ENCODE data around the gene MEF2A.
A peak's percentile ranks its signal among the peaks of the same experiment; 100 is the strongest.

The MEF2A gene

GRCh38 chr15:99564221-99565048 is 1.3 kb upstream of the MEF2A start:
- no peak for DNase-seq (ENCODE audit: low read depth in 2 of 2)

DNA sequence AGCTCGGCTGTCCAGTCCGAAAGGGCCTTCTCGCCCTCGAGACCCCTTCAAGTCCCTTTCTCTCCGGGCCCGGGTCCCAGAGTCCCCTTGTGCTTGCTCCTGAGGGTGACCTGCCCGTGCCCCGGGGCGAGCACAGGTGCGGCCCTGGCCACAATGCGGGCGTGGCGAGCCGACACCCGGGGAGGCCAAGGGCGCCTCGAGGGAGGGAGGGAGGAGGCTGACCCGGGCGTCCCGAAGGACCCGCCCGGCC is 810 bp upstream of the MEF2A start:
- DNase-seq (ENCODE audit: low read depth in 2 of 2) = no peak

GRCh38 chr15:99566157-99566897 is 543 bp downstream of the MEF2A start:
- peak in 1 of 2 donors; percentile 19 for DNase-seq (ENCODE audit: low read depth in 2 of 2)

GRCh38 chr15:99568625-99569352 is 3.0 kb downstream of the MEF2A start:
- DNase-seq (ENCODE audit: low read depth in 2 of 2) = no peak

DNA sequence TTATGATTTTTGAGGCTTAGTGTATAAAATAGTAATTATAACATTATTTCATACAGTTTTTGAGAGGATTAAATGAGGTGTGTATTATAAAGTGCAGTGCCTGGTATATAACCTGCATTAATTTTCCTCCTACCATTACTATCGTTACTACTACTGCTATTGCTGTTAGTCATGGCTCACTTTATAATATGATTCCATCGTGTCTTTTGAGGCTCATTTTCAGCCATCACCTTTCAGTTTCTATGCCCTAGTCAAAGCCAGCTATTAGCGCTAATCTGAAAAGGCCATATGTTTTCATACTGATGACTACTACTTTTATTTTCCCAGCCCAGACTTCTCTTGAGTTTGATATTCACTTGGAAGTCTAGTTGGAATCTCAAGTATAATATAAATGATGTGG is 5.5 kb downstream of the MEF2A start:
- DNase-seq (ENCODE audit: low read depth in 2 of 2) = no peak

GRCh38 chr15:99574048-99574447 is 8.3 kb downstream of the MEF2A start:
- no peak for DNase-seq (ENCODE audit: low read depth in 2 of 2)

GRCh38 chr15:99574502-99574901 is 8.7 kb downstream of the MEF2A start:
- DNase-seq (ENCODE audit: low read depth in 2 of 2) = no peak

DNA sequence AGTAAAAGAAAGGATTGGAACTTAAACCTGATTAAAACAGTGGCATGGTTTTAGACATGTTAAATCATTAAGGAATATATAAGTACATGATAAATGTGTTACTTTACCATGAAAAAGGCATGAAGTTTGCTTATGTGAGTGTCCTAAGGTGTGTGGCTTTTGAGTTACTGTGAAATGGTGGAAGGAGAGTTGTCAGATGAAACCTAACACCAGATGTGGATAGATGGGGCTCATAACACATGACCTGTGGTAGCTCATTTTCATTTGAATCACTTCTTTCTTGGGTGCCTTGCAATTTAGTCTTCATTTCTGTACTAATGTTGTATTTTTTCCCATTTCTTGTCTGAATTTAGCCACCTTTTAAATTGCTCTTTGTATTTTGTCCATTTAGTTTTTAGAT is 13.0 kb downstream of the MEF2A start:
- no peak for DNase-seq (ENCODE audit: low read depth in 2 of 2)

DNA sequence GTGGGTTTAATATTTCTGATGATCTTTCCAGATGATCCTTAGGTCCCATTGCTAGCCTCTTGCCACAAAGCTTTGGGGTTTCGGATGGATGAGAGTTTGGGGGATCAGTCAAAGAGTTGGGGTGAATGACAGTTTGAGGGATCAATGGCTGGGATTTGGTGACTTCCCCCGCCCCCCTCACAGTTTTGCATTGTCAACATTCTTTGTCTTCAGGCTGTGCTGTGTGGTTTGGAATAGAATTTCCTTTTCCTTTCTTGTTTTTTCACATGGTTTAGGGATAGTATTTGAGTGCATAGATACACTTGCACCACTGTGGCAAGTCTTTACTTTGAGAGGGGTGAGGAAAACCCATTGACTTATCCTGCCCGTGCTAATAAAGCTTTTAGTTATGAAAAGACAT is 14.3 kb downstream of the MEF2A start:
- DNase-seq (ENCODE audit: low read depth in 2 of 2) = no peak

- no peak for DNase-seq (ENCODE audit: low read depth in 2 of 2)
Observed at GRCh38 chr15:99582508-99582960, 16.8 kb downstream of the MEF2A start.

DNA sequence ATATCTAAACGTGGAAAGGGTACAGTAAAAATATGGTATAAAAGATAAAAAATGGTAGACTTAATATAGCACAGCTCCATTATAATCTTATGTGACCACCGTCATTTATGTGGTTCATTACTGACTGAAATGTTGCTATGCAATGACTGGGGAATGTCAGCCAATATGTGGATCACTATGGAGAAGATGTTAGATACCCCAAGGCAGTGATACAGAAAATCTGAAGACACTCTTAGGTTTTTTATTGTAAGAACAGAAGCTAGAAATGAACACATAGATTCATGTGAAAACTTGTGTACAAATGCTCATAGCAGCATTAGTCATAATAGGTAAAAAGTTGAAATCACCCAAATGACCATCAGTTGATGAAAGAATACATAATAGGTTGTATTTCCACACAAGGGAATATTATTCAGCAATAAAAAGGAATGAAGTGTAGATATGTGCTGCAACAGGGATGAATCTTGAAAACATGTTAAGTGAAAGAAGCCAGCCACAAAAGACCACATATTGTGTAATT is 18.4 kb downstream of the MEF2A start:
- DNase-seq (ENCODE audit: low read depth in 2 of 2) = no peak

GRCh38 chr15:99586121-99586520 is 20.3 kb downstream of the MEF2A start:
- no peak for DNase-seq (ENCODE audit: low read depth in 2 of 2)

DNA sequence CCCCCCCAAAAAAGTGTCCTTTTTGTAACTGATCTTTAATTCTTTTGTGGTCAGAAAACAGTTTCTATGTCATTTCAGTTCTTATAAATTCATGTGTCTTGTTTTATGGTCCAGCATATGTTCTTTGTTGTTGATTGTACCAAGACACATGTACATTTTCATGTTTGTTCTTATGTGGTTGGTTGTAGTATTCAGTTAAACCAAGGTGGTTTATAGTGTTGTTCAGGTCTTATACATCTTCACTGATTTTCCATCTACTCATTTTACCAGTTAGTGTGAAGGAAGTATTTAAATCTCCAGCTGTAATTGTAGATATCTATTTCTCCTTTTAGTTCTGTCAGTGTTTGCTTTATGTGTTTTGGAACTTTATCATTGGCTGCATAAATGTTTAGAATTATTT is 24.0 kb downstream of the MEF2A start:
- DNase-seq (ENCODE audit: low read depth in 2 of 2) = no peak

- DNase-seq (ENCODE audit: low read depth in 2 of 2) = no peak
Observed at GRCh38 chr15:99590913-99591646, 25.3 kb downstream of the MEF2A start.

- no peak for DNase-seq (ENCODE audit: low read depth in 2 of 2)
Observed at GRCh38 chr15:99592145-99592791, 26.5 kb downstream of the MEF2A start.

GRCh38 chr15:99593070-99593469 is 27.3 kb downstream of the MEF2A start:
- DNase-seq (ENCODE audit: low read depth in 2 of 2) = no peak

DNA sequence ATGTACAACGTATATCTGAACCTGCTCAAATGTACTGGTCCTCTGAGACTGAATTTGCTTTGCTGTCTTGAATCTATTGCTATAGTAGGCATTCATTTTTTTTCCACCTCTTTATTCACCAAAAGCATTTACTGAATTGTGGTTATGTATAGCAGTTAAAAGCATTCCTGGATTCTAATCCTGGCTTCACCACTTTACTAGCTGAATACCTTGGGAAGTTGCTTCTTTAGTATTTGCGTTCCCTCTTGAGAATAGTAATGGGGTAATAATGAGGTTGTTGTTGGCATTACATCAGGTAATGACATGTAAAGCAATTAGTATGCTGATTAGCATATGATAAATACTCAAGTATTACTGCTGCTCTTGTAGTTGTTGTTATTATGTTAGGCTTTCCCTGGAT is 29.1 kb downstream of the MEF2A start:
- DNase-seq (ENCODE audit: low read depth in 2 of 2) = no peak

DNA sequence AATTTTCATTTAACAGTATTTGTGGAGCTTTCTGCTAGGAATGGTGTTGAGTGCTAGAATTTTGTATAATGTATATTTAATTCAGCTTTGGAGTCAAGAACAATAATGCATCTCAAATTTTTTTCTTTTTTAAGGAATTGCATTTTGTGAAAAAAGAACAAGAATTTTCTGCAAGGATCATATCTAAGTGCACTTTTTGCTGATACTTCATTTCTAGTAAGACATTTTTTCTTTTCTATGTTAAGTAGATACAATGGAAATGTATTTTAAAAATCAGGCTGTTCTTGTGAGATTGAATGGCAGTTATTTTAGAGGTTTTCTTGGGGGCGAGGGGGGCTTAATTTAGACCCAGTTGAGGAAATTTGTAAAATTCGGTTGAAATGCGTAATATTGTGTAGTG is 32.5 kb downstream of the MEF2A start:
- DNase-seq (ENCODE audit: low read depth in 2 of 2) = no peak

GRCh38 chr15:99603828-99604227 is 38.0 kb downstream of the MEF2A start:
- DNase-seq (ENCODE audit: low read depth in 2 of 2) = no peak

- DNase-seq (ENCODE audit: low read depth in 2 of 2) = no peak
Observed at GRCh38 chr15:99604865-99605264, 39.1 kb downstream of the MEF2A start.

DNA sequence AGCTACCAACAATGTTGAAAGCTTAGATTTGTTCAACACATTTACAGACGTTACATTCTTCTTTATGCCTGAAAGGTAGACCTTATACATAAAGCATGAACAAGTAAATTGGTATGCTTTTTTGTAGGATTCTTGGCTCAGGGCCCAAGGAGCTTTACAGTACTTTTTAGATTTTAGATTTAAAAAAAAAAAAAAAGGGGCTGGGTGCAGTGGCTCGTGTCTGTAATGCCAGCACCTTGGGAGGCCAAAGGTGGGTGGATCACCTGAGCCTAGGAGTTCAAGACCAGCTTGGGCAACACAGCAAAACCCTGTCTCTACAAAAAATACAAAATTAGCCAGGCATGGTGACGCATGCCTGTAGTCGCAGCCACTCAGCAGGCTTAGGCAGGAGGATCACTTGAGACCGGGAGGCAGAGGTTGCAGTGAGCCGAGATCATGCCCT is 39.7 kb downstream of the MEF2A start:
- DNase-seq (ENCODE audit: low read depth in 2 of 2) = no peak
